DND-41 (cell line): ENCODE measurements around the gene FOXO3.

Experiments used
- ATAC-seq: fragments of 200-7000 bp; cut with Tn5 transposase; 3 replicates; pipeline ENCODE4 v1.9.1; 2021; ENCODE audit warnings: low read depth; ENCODE audit not compliant: insufficient read depth
- DNase-seq: peaks from one replicate; pipeline ENCODE4 v3.0.0-alpha.2; 2020
- H2AFZ ChIP-seq: 2 replicates; pipeline ENCODE4 v1.6.0; 2012; ENCODE audit warnings: low read depth, low read length
- H3K27ac ChIP-seq: 2 replicates; pipeline ENCODE4 v1.5.1; 2012; ENCODE audit warnings: low read length, inconsistent platforms
- H3K27me3 ChIP-seq: fragments of 200-600 bp; sonication (generic); 2 replicates; pipeline ENCODE4 v1.6.0; 2012; ENCODE audit warnings: low read length, mild to moderate bottlenecking, inconsistent platforms; ENCODE audit not compliant: insufficient read depth, poor library complexity
- H3K36me3 ChIP-seq: 2 replicates; pipeline ENCODE4 v1.5.1; 2012; ENCODE audit warnings: low read length, inconsistent platforms; ENCODE audit not compliant: insufficient read depth
- H3K4me1 ChIP-seq: 2 replicates; pipeline ENCODE4 v1.5.1; 2012; ENCODE audit warnings: mild to moderate bottlenecking, low read length; ENCODE audit not compliant: insufficient read depth
- H3K4me2 ChIP-seq: 2 replicates; pipeline ENCODE4 v1.6.0; 2012; ENCODE audit warnings: mild to moderate bottlenecking, moderate library complexity, low read length, inconsistent platforms; ENCODE audit not compliant: insufficient read depth
- H3K4me3 ChIP-seq, 2 experiments: fragments of 200-600 bp in 1 of 2; shearing (Covaris generic) in 1 of 2; 2 replicates each; pipeline ENCODE4 v1.5.1; 2012 to 2016; ENCODE audit warnings: inconsistent platforms in 2 of 2, low read length in 2 of 2, mild to moderate bottlenecking in 2 of 2, low read depth in 1 of 2, moderate library complexity in 1 of 2
- H3K79me2 ChIP-seq: 2 replicates; pipeline ENCODE4 v1.6.0; 2012; ENCODE audit warnings: low read length, inconsistent platforms; ENCODE audit not compliant: insufficient read depth
- H3K9ac ChIP-seq: 2 replicates; pipeline ENCODE4 v1.6.0; 2012; ENCODE audit warnings: low read depth, mild to moderate bottlenecking, inconsistent platforms, low read length, moderate library complexity
- H3K9me3 ChIP-seq: 2 replicates; pipeline ENCODE4 v1.5.1; 2012; ENCODE audit warnings: low read length, moderate library complexity, mild to moderate bottlenecking, inconsistent platforms; ENCODE audit not compliant: insufficient read depth, severe bottlenecking
- H4K20me1 ChIP-seq: 2 replicates; pipeline ENCODE4 v1.6.0; 2012; ENCODE audit warnings: low read length; ENCODE audit not compliant: insufficient read depth
- CTCF ChIP-seq: IDR thresholded peaks from 2 replicates; pipeline ENCODE4 v1.5.1; 2012; ENCODE audit warnings: borderline replicate concordance, low read length, moderate library complexity, mild to moderate bottlenecking; ENCODE audit not compliant: poor library complexity, severe bottlenecking; ENCODE audit errors: extremely low read depth
- EZH2 ChIP-seq: IDR thresholded peaks from 3 replicates; pipeline ENCODE4 v1.6.1; 2012; ENCODE audit warnings: borderline replicate concordance, low read depth, mild to moderate bottlenecking, moderate library complexity, low read length, inconsistent platforms; ENCODE audit not compliant: severe bottlenecking

FOXO3 gene

GRCh38 chr6:108541843-108542759, 18.6 kb upstream of the FOXO3 start:
- Histone ChIP-seq H3K4me3 (peak overlapping the region in 1 of 2 experiments; percentile 37; a peak in 2 of 4 replicates), H3K27ac (peak overlapping the region; percentile 43), H3K79me2 (no peaks in the 10 kb centered on the region), H3K4me2 (peak overlapping the region; percentile 59), H2AFZ (peak overlapping the region; percentile 86), H3K36me3 (no peaks in the 10 kb centered on the region), H3K4me1 (peaks cover 21% of the 10 kb centered on the region), H3K9ac (peak overlapping the region; percentile 21; the same call in 1 of the 2 replicates), H3K27me3 (no peaks in the 10 kb centered on the region), H4K20me1 (no peaks in the 10 kb centered on the region), H3K9me3 (no peaks in the 10 kb centered on the region)
- TF ChIP-seq CTCF = peak; percentile 97
- no peak for TF ChIP-seq EZH2
- DNase-seq = peak; percentile 84
- peak; percentile 90 for ATAC-seq

- Histone ChIP-seq H4K20me1 (no peaks in the 10 kb centered on the region), H3K4me2 (no peak overlapping the region), H3K4me1 (peaks cover 21% of the 10 kb centered on the region), H3K4me3 (no peak overlapping the region), H3K9me3 (no peaks in the 10 kb centered on the region), H3K27ac (no peak overlapping the region), H2AFZ (no peak overlapping the region), H3K79me2 (no peaks in the 10 kb centered on the region), H3K9ac (no peak overlapping the region), H3K27me3 (no peaks in the 10 kb centered on the region), H3K36me3 (no peaks in the 10 kb centered on the region)
- no peak for DNase-seq
- ATAC-seq = no peak
- TF ChIP-seq CTCF = no peak
- TF ChIP-seq EZH2 = no peak
Observed at GRCh38 chr6:108543175-108543940, 17.4 kb upstream of the FOXO3 start.

- Histone ChIP-seq H3K9me3 (no peaks in the 10 kb centered on the region), H3K79me2 (no peaks in the 10 kb centered on the region), H3K27ac (no peak overlapping the region), H2AFZ (no peak overlapping the region), H3K4me2 (no peak overlapping the region), H3K9ac (no peak overlapping the region), H3K27me3 (no peaks in the 10 kb centered on the region), H4K20me1 (no peaks in the 10 kb centered on the region), H3K4me1 (peaks cover 21% of the 10 kb centered on the region), H3K4me3 (no peak overlapping the region), H3K36me3 (no peaks in the 10 kb centered on the region)
- ATAC-seq (no peak), DNase-seq (no peak)
- TF ChIP-seq CTCF (no peak), EZH2 (no peak)
Observed at GRCh38 chr6:108544606-108545005, 16.1 kb upstream of the FOXO3 start.
